ENCODE measurements around the gene TMCC3.

GRCh38 chr12:94631058-94631457, 19.3 kb downstream of the TMCC3 start:
- no peak for TF ChIP-seq CTCF (IDR thresholded peaks at IDR 0.05)
- no peak for TF ChIP-seq POLR2A (IDR thresholded peaks at IDR 0.05)
- no peak for TF ChIP-seq EP300 (IDR thresholded peaks at IDR 0.05)

Data from stomach (tissue), 4 donors.